GM20431 (cell line): ENCODE results near the gene KIAA1614.

Experiments
- in situ Hi-C: fragments of 300-500 bp; cut with MseI, MboI; formaldehyde crosslinking; loops from one replicate; pipeline ENCODE4 v1.15.0; 2020; ENCODE audit warnings: low sequenced_read_pairs; ENCODE audit not compliant: unreplicated experiment

KIAA1614 gene

DNA sequence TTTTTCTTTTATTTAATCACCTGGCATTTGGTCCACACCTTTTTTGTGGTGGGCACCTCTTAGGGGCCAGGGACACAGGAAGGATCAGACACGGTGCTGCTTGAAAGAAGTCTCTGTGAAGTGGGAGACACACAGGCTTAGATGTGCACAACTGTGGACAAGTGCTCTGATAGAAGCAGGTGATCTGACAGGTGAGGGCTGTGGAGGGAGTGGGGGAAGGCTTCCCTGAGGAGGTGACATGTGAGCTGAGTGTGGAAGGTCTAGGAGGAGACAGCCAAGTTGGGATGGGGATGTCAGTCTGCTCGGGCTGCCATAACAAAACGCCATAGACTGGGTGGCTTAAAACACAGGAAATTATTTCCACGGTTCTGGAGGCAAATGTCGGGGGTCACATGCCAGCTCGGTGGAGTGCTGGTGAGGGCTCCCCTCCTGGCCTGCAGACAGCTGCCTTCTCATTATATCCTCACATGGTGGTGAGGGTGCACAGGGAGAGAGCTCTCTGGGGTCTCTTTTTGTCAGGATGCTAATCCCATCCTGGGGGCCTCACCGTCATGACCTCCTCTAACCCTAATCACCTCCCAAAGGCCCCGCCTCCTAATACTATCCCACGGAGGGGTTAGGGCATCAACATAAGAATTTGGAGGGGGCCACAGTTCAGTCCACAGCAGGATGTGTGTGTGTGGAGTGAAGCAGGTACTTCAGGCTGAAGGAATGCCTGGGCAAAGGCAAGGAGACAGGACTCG lies 5.2 kb upstream of the KIAA1614 start:
- in situ Hi-C loops = no loop called here

DNA sequence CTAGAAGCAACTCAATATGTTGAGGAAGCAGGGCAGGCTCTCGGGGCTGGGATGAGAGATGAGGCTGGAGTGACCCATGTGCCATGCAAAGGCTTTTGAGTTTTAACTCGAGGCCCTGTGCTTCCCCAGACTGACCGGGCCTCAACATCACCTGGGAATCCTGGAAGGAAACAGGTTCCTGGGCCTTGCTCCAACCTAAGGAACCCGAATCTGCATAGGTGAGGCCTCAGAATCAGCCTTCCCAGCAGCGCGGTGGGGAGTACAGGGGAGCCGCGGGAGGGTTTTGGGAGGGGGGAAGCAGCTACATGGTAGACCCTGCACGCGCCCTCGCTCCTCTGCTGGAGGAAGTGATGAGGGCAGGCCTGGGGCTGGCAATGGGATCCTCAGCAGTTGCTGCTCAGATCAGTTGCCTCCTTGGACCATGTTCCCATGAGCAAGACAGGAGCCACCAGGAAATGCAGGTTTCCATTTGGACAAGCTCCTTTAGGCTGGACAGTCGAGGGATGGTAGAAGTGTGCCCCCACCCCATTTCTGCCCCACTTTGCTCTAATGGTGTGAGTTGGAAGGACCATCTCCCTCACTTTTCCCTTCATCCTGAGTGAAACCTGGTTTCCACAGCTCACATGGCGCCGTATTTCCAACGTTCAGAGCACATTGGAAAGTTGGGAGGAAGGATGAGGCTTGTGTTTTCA lies 4.5 kb upstream of the KIAA1614 start:
- in situ Hi-C loops = no loop called here

DNA sequence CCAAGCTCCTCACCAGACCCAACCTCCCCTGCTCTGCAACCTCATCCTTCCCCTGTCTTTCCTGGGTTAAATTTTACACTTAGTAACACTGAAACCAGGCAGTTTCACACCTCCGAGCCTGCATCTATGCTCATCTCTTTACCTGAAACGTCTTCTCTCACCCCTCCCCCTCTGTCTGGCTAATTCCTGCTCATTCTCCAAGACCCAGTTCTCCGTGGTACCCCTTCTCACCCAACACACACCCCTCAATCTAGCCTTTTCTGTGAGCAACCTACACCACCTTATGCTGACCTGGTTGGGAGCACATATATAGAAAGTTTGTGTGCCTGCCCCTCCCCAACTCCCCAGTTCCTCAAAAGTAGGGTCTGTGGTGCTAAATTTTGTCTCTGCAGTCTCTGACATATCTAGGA lies 3.7 kb upstream of the KIAA1614 start:
- in situ Hi-C loops = no loop called here

DNA sequence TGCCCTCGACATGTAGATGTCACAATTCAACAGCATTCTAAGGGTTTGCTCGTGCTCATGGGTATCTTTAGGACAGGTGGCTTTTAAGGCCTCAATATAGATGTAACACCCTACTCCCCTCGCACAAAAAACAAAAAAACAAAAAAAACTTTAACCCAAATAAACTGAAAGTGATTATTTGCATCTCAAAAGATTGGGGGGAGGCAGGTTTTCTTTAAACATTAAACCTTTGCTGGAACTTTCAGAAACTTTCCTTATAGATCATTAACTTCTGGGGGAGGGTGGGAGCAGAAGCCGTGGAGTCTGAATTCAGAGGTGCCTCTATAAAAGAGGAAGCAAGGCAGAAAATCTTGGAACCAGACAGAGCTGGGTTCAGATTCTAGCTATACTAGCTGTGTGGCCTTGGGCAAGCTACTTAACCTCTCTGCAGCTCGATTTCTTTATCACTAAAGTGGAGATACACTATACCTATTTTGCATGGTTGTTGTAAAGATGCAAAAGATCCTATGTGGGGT lies 3.2 kb upstream of the KIAA1614 start:
- in situ Hi-C loops = no loop called here

DNA sequence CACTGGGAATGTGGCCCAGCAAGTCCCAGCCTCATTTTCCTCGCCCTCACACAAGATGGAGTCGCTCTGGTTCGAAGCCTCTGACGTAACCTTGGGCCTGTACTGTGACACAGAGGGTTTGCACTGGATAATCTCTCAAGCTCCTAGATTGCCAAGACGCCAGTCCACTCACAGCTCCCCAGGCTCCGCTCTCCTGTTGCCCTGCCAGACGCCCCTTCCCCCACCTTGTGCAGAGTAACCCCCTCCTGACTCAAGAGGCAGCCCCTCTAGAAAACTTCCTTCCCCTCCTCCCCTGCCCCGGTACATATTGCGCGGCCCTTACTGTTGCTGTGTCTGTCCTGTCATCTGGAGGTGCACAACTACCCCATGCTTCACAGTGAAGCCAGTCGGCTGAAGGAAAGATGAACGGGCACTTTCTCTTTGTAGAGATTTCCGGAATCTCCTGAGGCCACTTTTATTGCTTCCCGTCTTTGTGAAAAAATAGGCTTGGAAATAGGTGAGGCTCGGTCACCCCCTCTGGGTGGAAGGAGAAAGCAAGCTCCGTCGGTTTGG lies 981 bp upstream of the KIAA1614 start:
- in situ Hi-C loops = no loop called here

DNA sequence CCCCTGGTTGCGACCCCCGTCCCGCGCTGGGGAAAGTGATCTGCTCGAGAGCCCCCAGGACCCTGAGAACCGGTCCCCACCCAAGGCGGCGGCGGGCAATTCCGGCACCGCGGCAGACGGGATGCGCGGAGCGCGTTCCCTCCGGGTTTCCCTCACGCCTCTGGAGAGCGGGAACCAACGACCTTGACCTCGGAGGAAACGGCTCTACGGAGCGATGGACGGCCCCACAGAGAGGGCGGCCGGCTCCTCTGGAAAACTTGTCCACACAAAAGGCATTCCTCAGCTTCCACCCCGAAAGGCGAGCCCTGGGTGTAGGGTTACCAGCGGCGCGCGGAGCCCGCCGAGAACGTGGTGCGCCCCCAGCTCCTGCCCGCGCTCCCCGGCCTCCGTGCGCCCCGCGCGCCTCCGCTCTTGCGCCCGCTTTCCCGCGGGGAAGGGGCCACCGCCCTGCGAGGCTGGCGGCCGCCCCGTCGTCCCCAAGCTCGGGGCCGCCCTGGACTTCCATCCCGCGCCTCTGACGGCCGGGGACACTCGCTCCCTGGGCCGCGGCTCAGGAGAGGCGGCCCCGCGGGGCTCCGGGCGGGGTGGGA lies 391 bp upstream of the KIAA1614 start:
- in situ Hi-C loops = no loop called here

DNA sequence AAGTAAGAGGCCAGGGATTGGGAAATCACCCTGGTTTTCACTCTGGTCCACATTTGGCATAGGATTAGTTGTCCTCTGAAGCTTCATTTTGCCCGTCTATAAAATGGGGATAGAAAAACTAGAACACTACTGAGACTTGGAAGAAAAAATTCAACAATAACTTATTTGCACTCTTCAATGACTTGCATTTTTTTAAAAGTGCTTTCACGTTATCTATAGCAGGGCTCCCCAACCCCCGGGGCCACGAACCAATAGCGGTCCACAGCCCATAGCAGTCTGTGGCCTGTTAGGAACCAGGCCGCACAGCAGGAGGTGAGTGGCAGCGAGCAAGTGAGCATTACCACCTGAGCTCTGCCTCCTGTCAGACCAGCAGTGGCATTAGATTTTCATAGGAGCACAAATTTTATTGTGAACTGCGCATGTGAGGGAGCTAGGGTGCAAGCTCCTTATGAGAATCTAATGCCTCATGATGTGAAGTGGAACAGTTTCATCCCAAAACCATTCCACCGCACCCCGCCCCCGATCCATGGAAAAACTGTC lies 2.8 kb downstream of the KIAA1614 start:
- in situ Hi-C loops = no loop called here

DNA sequence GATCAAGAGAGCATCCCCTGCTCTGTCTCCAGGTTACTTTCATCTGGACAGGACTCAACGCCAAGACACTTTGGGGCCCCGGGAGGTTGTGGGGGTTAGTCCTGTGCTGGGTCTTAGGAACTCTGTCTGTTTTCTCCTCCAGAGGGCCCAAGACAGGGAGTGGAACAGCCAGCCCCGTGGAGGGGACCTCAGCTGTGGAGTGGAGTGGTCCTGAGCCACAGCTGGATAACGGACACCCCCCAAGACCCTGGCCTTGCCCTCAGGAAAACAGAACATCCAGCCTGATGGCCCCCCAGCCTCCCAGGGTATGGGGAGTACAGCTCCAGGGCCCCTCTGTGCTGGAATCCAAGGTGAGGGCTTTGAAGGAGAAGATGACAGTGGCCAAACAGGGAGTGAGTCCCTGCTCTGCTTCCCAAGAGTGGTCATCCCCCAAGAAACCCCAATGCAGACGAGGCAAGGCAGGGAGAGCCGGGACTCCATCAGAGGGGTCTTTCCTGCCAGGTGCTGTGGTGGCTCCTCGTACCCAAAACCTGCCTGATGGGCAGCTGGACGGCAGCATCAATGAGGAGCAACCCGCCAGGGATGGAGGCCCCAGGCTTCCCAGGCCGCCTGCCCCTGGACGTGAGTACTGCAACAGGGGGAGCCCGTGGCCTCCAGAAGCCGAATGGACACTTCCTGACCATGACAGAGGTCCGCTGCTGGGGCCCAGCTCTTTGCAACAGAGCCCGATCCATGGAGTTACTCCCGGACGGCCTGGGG lies 3.5 kb downstream of the KIAA1614 start:
- in situ Hi-C loops = no loop called here

DNA sequence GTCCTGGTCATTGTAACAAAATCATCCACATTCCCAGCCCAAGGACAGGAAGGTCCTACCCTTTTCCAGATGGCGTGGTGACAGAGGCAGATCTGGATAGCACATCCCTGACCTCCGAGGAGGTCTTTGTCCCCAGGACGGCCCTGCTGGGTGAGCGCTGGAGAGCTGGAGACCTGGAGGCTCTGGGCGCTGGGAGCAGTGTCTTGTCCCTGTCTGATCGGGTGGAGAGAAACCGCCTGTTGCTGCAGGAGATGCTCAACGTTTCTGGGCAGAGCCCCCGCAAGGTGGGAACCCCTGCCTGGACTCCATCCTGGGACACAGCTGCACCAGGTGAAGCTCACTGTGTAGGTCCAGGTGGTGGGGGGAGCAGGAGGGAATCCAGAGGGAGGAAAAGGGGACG lies 4.1 kb downstream of the KIAA1614 start:
- in situ Hi-C loops = no loop called here

DNA sequence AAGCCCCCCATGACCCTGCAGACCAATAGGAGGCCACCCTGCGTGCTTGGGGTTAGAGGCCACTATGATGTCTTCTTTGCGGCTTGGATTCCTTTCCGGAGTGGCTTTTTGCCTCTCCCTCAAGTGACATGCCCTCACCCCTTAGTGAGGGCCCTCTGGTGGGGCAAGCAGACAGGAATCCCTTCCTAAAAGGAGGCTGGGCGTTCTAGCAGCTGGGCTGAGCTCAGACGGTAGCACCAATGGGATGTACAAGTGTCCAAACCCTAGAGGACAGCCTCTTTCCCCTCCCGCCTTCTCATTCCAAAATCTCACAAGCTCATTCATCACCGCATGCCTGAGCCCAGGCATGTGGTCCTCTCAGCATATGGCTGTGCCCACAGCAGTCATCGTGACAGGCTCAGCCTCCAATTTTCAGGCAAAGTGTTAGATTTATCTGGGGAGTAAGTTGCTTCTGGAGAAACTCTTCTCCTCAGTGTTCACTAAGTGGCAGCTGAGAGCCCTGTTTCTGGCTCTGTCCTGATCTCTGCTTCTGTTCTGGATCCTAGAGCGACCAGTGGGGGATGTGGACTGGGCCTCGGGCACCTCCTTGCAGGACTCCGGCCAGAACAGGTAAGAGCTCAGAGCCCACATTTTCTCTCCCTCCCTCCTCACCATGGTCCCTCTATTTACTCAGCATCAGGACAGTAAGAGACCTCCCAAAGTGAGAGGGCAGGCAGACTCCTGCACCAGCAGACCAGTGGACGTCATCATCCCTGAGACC lies 4.8 kb downstream of the KIAA1614 start:
- in situ Hi-C loops = no loop called here

DNA sequence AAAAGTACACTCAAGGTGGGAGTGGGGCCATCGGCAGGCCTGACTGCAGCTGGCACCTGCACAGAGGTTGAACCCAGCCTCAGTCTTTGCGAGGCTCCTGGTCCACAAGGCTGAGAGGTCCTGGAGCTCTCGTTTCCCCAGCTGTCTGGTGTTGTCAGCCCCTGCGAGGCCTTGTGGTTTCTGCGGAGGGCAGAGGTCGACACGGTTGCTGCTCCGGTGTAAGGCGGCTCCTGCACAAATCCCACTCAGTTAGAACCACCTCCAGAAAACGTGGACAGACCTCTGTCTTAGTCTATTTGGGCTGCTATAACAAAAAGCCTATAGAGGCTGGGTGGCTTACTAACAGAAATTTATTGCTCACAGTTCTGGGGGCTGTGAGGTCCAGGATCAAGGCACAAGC lies 5.8 kb downstream of the KIAA1614 start:
- in situ Hi-C loops = no loop called here

DNA sequence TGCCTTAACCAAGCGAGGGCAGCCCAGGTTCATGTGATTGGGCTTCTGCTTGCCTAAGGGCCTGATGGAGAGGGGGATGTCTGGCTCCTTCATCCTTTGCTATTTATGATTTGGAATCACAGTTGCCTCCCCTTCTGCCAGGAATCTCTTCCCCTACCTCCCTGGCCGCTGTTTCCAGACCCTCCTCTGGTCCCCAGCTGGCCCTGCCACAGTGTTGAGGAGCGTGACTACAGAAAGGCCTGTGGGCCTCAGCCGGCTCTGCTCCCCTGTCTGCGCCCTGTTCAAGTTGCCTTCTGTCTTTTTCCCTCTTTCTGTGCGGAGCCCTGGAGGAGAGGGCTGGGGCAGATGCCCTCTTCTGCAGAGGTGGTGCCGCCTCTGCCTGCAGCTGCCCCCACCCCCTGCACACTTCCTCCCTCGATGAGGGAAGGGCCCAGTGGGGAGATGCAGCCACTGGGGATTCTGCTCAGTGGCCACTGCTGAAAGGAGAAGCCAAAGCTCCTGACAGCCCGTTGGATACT lies 6.5 kb downstream of the KIAA1614 start:
- in situ Hi-C loops = no loop called here

DNA sequence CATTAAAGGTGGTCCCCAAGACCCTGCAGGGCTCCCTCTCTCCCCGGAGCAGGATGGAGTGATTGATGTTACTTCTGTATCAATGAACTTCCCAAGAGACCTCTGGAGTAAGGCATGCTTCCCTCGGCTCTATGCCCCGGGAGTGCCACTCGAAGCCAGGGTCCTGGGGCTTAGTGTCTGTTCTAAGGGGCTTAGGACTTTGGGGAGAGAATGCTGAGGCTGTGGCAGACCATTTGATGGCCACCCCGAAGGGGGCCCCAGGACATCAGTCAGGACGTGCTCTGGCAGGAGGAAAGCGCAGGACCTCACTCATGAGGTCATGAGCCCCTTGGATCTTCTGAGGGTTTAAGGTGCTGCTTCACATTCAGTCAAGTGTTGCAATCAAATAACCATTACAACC lies 7.5 kb downstream of the KIAA1614 start:
- in situ Hi-C loops = no loop called here

DNA sequence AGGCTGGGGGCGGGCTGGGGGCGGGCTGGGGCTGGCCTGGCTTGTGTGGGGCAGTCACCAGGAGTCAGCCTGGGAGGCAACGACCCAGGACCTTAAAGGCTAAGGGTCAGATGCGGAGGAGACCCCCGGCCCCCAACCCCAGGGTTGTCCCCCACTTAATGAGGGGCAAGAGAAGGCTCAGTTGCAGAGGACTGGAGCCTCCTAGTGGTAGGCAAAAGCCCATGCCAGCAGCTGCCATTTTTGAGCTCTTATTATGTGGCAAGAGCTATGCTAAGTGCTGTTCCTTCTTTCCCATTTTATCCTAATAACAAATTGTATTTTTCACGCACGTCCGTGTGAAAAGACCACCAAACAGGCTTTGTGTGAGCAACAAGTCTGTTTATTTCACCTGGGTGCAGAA lies 8.0 kb downstream of the KIAA1614 start:
- in situ Hi-C loops = no loop called here

DNA sequence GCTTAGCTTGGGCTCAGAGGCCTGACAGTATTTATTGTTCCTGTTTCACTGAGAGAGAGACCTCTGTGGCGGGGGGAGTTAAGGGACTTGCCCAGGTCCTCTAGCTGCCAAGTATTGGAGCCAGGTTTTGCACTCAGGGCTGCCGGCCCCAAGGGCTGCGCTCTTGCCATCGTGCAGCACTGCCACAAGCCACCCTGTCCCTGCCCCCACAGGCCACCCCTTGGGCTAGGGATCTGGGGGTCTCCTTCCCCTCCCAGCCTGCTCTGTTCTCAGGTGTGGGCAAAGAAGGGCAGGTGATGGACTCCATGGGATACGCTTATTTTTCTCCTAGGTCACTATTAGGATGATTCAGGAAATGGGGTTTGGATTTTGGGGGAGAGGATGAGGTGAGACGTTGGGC lies 8.7 kb downstream of the KIAA1614 start:
- in situ Hi-C loops = no loop called here

DNA sequence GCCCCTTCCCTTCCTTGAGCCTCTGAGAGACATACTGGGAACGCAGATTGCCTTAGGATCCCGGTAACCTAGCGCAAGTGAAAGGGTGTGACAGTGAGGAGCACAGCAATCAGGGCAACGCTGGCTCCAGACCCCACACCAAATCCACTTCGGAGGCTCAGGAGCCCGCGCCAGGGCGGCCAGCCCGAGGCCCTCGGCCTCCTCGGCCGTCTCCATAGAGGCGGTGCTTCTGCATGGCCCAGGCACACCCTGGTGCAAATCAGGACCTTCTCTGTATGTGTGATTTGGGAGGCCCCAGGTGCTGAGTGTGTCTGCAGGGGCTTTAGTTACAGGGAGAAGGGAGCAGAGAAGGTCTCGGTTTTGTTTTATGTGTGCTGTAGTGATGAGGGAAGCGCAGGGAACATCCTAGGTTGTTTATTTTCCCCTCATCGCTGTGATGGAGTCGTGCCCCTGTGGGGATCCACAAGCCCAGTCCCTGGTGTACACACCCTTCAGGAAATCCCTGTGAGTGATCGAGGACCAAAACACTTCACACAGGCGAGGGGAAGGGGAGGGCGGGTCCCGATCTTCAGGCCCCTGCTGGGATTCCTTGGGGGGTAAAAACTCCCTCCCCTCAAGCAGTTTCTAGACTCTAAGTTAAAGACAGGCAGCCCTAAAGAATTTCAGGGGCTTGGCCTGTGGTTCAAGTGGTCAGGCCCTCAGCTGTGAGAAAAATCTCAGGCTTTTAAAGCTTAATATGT lies 9.4 kb downstream of the KIAA1614 start:
- in situ Hi-C loops = no loop called here

DNA sequence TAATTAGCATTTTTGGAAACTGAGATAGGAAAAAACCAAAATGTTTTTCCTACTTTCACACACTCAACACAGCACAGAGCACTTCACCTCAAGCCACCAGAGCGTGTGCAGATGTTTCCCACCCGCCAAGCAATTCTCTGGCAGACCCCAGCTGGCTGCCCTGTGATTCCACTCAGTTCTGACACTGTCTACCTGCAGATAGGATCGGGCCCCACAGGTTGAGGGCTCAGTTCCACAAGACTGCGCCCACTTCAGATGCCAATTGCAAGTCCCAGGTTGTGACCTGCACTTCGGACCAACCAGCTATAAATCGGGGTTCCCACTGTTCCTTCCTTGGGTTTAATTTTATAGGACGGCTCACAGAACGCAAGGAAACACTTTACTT lies 9.9 kb downstream of the KIAA1614 start:
- in situ Hi-C loops = no loop called here

DNA sequence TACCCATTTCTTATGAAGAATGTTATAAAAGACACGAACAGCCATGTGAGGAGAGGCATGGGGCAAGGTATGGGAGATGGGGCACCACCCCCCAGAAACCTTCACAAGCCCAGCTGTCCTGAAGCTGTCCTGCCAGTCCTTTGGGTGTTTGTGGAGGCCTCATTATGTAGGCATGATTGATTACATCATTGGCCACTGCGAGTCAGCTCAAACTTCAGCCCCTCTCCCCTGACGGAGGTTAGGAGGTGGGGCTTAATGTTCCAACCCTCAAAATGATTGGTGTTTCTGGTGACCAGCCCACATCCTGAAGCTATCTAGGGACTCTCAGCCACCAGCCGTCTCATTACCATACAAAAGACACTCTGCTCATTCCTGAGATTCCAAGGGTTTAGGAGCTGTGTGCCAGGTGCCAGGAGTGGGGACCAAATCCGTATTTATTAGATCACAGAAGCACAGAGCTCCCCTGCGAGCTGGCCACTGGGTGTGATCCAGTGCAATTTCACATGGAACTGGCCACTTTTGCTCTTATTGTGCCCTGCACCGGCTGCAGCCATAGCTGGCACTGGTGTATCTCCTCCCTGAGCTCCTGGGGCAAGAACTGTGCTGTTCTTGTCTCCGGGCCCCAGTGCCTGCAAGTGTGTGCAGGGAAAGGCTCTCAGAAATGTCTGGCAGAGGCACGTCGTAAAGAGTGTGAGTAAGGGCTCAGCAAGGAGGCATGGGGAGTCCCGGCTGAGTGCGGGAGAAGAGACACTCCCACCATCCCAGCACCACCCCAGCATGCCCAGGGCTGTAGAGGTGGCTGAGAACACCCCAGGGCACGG lies 10.5 kb downstream of the KIAA1614 start:
- in situ Hi-C loops = no loop called here
